ENCODE data around the gene LY86.

Gene LY86

GRCh38 chr6:6588064-6588923 is at the start of gene LY86:
Gene LY86 (plus strand): TSS chr6:6588720. CDS start chr6:6588735, 15 bp downstream.
- no peaks in the 10 kb centered on the region for H3K9me3 ChIP-seq (ENCODE audit: low read length)
- no peaks in the 10 kb centered on the region for H3K27me3 ChIP-seq (ENCODE audit: control insufficient read depth in 1 of 2, insufficient read depth in 2 of 2, low read length in 2 of 2)
- H3K36me3 ChIP-seq (ENCODE audit: insufficient read depth, low read length): no peaks in the 10 kb centered on the region
- H3K4me3 ChIP-seq (ENCODE audit: low read depth in 1 of 2, low read length in 2 of 2): peak within 1 kb of the TSS; percentile 2 to 35
- no peak within 1 kb of the TSS for H3K9ac ChIP-seq (ENCODE audit: low read length)
- H3K4me1 ChIP-seq (ENCODE audit: insufficient read depth, low read length): peaks cover 8% of the 10 kb centered on the region
- H3K27ac ChIP-seq (ENCODE audit: low read depth, low read length): no peak within 1 kb of the TSS

GRCh38 chr6:6539036-6539435 is 49.5 kb upstream of the LY86 start:
- H3K27ac ChIP-seq (ENCODE audit: low read depth, low read length): no peak overlapping the region
- H3K36me3 ChIP-seq (ENCODE audit: insufficient read depth, low read length): no peaks in the 10 kb centered on the region
- H3K9ac ChIP-seq (ENCODE audit: low read length): no peak overlapping the region
- no peaks in the 10 kb centered on the region for H3K4me1 ChIP-seq (ENCODE audit: insufficient read depth, low read length)
- H3K4me3 ChIP-seq (ENCODE audit: low read depth in 1 of 2, low read length in 2 of 2): no peak overlapping the region
- H3K9me3 ChIP-seq (ENCODE audit: low read length): no peaks in the 10 kb centered on the region
- H3K27me3 ChIP-seq (ENCODE audit: control insufficient read depth in 1 of 2, insufficient read depth in 2 of 2, low read length in 2 of 2): peaks cover 0 to 3% of the 10 kb centered on the region in 2 donors

- Histone ChIP-seq H3K27me3 (ENCODE audit: control insufficient read depth in 1 of 2, insufficient read depth in 2 of 2, low read length in 2 of 2) (peaks cover 8 to 19% of the 10 kb centered on the region in 2 donors), H3K9ac (ENCODE audit: low read length) (no peak overlapping the region), H3K4me1 (ENCODE audit: insufficient read depth, low read length) (peaks cover 4% of the 10 kb centered on the region), H3K36me3 (ENCODE audit: insufficient read depth, low read length) (no peaks in the 10 kb centered on the region), H3K27ac (ENCODE audit: low read depth, low read length) (no peak overlapping the region), H3K9me3 (ENCODE audit: low read length) (no peaks in the 10 kb centered on the region), H3K4me3 (ENCODE audit: low read depth in 1 of 2, low read length in 2 of 2) (no peak overlapping the region)
Observed at GRCh38 chr6:6542357-6542756, 46.2 kb upstream of the LY86 start.

- Histone ChIP-seq H3K9me3 (ENCODE audit: low read length) (no peaks in the 10 kb centered on the region), H3K36me3 (ENCODE audit: insufficient read depth, low read length) (no peaks in the 10 kb centered on the region), H3K27me3 (ENCODE audit: control insufficient read depth in 1 of 2, insufficient read depth in 2 of 2, low read length in 2 of 2) (peaks cover 8 to 19% of the 10 kb centered on the region in 2 donors), H3K9ac (ENCODE audit: low read length) (no peak overlapping the region), H3K4me3 (ENCODE audit: low read depth in 1 of 2, low read length in 2 of 2) (no peak overlapping the region), H3K4me1 (ENCODE audit: insufficient read depth, low read length) (peaks cover 4% of the 10 kb centered on the region), H3K27ac (ENCODE audit: low read depth, low read length) (no peak overlapping the region)
Observed at GRCh38 chr6:6543181-6543879, 45.2 kb upstream of the LY86 start.

GRCh38 chr6:6545616-6546317 is 42.8 kb upstream of the LY86 start:
- Histone ChIP-seq H3K9me3 (ENCODE audit: low read length) (no peaks in the 10 kb centered on the region), H3K4me1 (ENCODE audit: insufficient read depth, low read length) (peaks cover 4% of the 10 kb centered on the region), H3K27ac (ENCODE audit: low read depth, low read length) (no peak overlapping the region), H3K36me3 (ENCODE audit: insufficient read depth, low read length) (no peaks in the 10 kb centered on the region), H3K9ac (ENCODE audit: low read length) (no peak overlapping the region), H3K4me3 (ENCODE audit: low read depth in 1 of 2, low read length in 2 of 2) (peak overlapping the region; percentile 22 to 55), H3K27me3 (ENCODE audit: control insufficient read depth in 1 of 2, insufficient read depth in 2 of 2, low read length in 2 of 2) (peaks cover 8 to 19% of the 10 kb centered on the region in 2 donors)

GRCh38 chr6:6546318-6547109 is 42.0 kb upstream of the LY86 start:
- H3K4me1 ChIP-seq (ENCODE audit: insufficient read depth, low read length): peaks cover 4% of the 10 kb centered on the region
- peak overlapping the region; percentile 13 for H3K9ac ChIP-seq (ENCODE audit: low read length)
- peak overlapping the region; percentile 22 to 55 for H3K4me3 ChIP-seq (ENCODE audit: low read depth in 1 of 2, low read length in 2 of 2)
- H3K36me3 ChIP-seq (ENCODE audit: insufficient read depth, low read length): no peaks in the 10 kb centered on the region
- H3K9me3 ChIP-seq (ENCODE audit: low read length): no peaks in the 10 kb centered on the region
- H3K27ac ChIP-seq (ENCODE audit: low read depth, low read length): no peak overlapping the region
- peaks cover 8 to 19% of the 10 kb centered on the region in 2 donors for H3K27me3 ChIP-seq (ENCODE audit: control insufficient read depth in 1 of 2, insufficient read depth in 2 of 2, low read length in 2 of 2)

GRCh38 chr6:6547110-6547879 is 41.2 kb upstream of the LY86 start:
- peaks cover 4% of the 10 kb centered on the region for H3K4me1 ChIP-seq (ENCODE audit: insufficient read depth, low read length)
- H3K36me3 ChIP-seq (ENCODE audit: insufficient read depth, low read length): no peaks in the 10 kb centered on the region
- no peak overlapping the region for H3K9ac ChIP-seq (ENCODE audit: low read length)
- H3K9me3 ChIP-seq (ENCODE audit: low read length): no peaks in the 10 kb centered on the region
- peaks cover 8 to 16% of the 10 kb centered on the region in 2 donors for H3K27me3 ChIP-seq (ENCODE audit: control insufficient read depth in 1 of 2, insufficient read depth in 2 of 2, low read length in 2 of 2)
- peak overlapping the region; percentile 22 to 55 for H3K4me3 ChIP-seq (ENCODE audit: low read depth in 1 of 2, low read length in 2 of 2)
- no peak overlapping the region for H3K27ac ChIP-seq (ENCODE audit: low read depth, low read length)

- Histone ChIP-seq H3K4me1 (ENCODE audit: insufficient read depth, low read length) (no peaks in the 10 kb centered on the region), H3K9me3 (ENCODE audit: low read length) (no peaks in the 10 kb centered on the region), H3K27ac (ENCODE audit: low read depth, low read length) (no peak overlapping the region), H3K9ac (ENCODE audit: low read length) (no peak overlapping the region), H3K36me3 (ENCODE audit: insufficient read depth, low read length) (no peaks in the 10 kb centered on the region), H3K27me3 (ENCODE audit: control insufficient read depth in 1 of 2, insufficient read depth in 2 of 2, low read length in 2 of 2) (no peaks in the 10 kb centered on the region), H3K4me3 (ENCODE audit: low read depth in 1 of 2, low read length in 2 of 2) (no peak overlapping the region)
Observed at GRCh38 chr6:6556161-6556737, 32.3 kb upstream of the LY86 start.

GRCh38 chr6:6556738-6557503 is 31.6 kb upstream of the LY86 start:
- Histone ChIP-seq H3K36me3 (ENCODE audit: insufficient read depth, low read length) (no peaks in the 10 kb centered on the region), H3K9ac (ENCODE audit: low read length) (no peak overlapping the region), H3K27me3 (ENCODE audit: control insufficient read depth in 1 of 2, insufficient read depth in 2 of 2, low read length in 2 of 2) (no peaks in the 10 kb centered on the region), H3K4me1 (ENCODE audit: insufficient read depth, low read length) (no peaks in the 10 kb centered on the region), H3K4me3 (ENCODE audit: low read depth in 1 of 2, low read length in 2 of 2) (no peak overlapping the region), H3K9me3 (ENCODE audit: low read length) (no peaks in the 10 kb centered on the region), H3K27ac (ENCODE audit: low read depth, low read length) (no peak overlapping the region)

- Histone ChIP-seq H3K4me1 (ENCODE audit: insufficient read depth, low read length) (no peaks in the 10 kb centered on the region), H3K9me3 (ENCODE audit: low read length) (no peaks in the 10 kb centered on the region), H3K9ac (ENCODE audit: low read length) (no peak overlapping the region), H3K27me3 (ENCODE audit: control insufficient read depth in 1 of 2, insufficient read depth in 2 of 2, low read length in 2 of 2) (no peaks in the 10 kb centered on the region), H3K4me3 (ENCODE audit: low read depth in 1 of 2, low read length in 2 of 2) (no peak overlapping the region), H3K27ac (ENCODE audit: low read depth, low read length) (no peak overlapping the region), H3K36me3 (ENCODE audit: insufficient read depth, low read length) (no peaks in the 10 kb centered on the region)
Observed at GRCh38 chr6:6557504-6557839, 31.0 kb upstream of the LY86 start.
